Measurements from ENCODE around the gene IFNA21.
A peak's percentile ranks its signal among the peaks of the same experiment; 100 is the strongest.
"Not testable (repeated sequence)": the region's sequence is repeated elsewhere in the genome, so short reads cannot be mapped to it uniquely, and the experiment has no call there.

IFNA21 gene

GRCh38 chr9:21182810-21183736, 16.6 kb upstream of the IFNA21 start:
- H3K27ac ChIP-seq = not testable (repeated sequence)
- TF ChIP-seq CTCF (conservative IDR thresholded peaks at IDR 0.05) = peak; percentile 41

- TF ChIP-seq CTCF (conservative IDR thresholded peaks at IDR 0.05) = no peak
- no peak overlapping the region for H3K27ac ChIP-seq
Measured at GRCh38 chr9:21174671-21175070, 8.2 kb upstream of the IFNA21 start.

GRCh38 chr9:21172156-21172555, 5.7 kb upstream of the IFNA21 start:
- no peak overlapping the region for H3K27ac ChIP-seq
- no peak for TF ChIP-seq CTCF (conservative IDR thresholded peaks at IDR 0.05)

GRCh38 chr9:21171351-21171750, 4.9 kb upstream of the IFNA21 start:
- TF ChIP-seq CTCF (conservative IDR thresholded peaks at IDR 0.05) = no peak
- no peak overlapping the region for H3K27ac ChIP-seq

- no peak for TF ChIP-seq CTCF (conservative IDR thresholded peaks at IDR 0.05)
- no peak overlapping the region for H3K27ac ChIP-seq
Measured at GRCh38 chr9:21165516-21165915, 944 bp downstream of the IFNA21 start.

GRCh38 chr9:21160178-21160577, 6.3 kb downstream of the IFNA21 start:
- no peak overlapping the region for H3K27ac ChIP-seq
- TF ChIP-seq CTCF (conservative IDR thresholded peaks at IDR 0.05) = no peak

GRCh38 chr9:21155501-21155900, 11.0 kb downstream of the IFNA21 start:
- TF ChIP-seq CTCF (conservative IDR thresholded peaks at IDR 0.05) = no peak
- no peak overlapping the region for H3K27ac ChIP-seq

Measured in VCaP (cell line).